ENCODE results near the gene PLXND1.
A peak's percentile ranks its signal among the peaks of the same experiment; 100 is the strongest.

PLXND1 gene

GRCh38 chr3:129622226-129622874 is 15.9 kb upstream of the PLXND1 start:
- Histone ChIP-seq H3K27me3 (no peaks in the 10 kb centered on the region), H3K4me1 (peaks cover 0 to 69% (median 35%) of the 10 kb centered on the region in 4 donors), H3K36me3 (no peaks in the 10 kb centered on the region), H3K9me3 (no peaks in the 10 kb centered on the region), H3K4me3 (no peak overlapping the region), H3K27ac (peak overlapping the region; percentile 96 to 98)
- no peak for TF ChIP-seq CTCF (IDR thresholded peaks at IDR 0.05)
- DNase-seq: peak in 1 of 2 donors; percentile 62
- intact Hi-C loops (cut with DNase I; ENCODE audit: low total_unique reads): no loop called here

GRCh38 chr3:129621626-129622225 is 15.2 kb upstream of the PLXND1 start:
- no peaks in the 10 kb centered on the region for H3K27me3 ChIP-seq
- H3K4me1 ChIP-seq: peaks cover 0 to 68% (median 34%) of the 10 kb centered on the region in 4 donors
- no peak overlapping the region for H3K4me3 ChIP-seq
- peak in 1 of 2 donors; percentile 16 for DNase-seq
- H3K9me3 ChIP-seq: no peaks in the 10 kb centered on the region
- H3K27ac ChIP-seq: no peak overlapping the region
- intact Hi-C loops (cut with DNase I; ENCODE audit: low total_unique reads): no loop called here
- no peak for TF ChIP-seq CTCF (IDR thresholded peaks at IDR 0.05)
- no peaks in the 10 kb centered on the region for H3K36me3 ChIP-seq

DNA sequence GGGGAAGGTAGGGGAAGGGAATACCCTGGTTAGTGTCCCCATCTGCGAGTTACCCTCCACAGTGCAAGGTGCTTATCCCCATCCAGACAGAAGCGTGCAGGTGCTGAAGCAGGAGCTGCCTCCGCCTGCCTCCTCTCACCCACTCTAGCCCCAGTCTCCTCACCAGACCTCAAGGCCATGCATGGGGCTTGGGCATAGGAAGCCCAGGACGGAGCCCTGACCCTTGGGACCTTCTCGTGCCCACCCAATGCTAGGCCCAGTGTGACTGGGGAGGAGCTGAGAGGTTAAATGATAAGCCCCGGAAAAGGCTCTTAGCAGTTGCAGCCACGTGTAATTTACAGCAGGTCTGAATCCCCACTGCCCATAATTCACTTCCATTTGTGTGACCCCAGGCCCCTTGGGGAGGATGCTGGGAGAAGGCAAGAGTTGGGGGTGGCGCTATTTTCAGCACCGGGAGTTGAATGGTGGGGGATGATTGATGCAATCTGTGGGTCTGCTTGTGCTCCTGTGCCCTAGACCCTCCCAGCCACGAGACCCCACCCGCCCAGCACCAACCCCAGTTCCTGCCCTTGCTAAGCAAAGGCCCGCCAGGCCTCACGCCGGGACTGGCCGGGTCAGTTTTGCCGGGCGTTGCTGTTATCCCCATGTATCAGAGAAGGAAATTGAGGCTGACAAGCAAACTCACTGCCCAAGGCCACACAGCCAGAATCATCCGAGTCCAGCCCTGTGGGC is 14.5 kb upstream of the PLXND1 start:
- TF ChIP-seq CTCF (IDR thresholded peaks at IDR 0.05): no peak
- no peak for DNase-seq
- Histone ChIP-seq H3K27me3 (no peaks in the 10 kb centered on the region), H3K4me3 (no peak overlapping the region), H3K27ac (no peak overlapping the region), H3K36me3 (no peaks in the 10 kb centered on the region), H3K9me3 (no peaks in the 10 kb centered on the region), H3K4me1 (peaks cover 0 to 68% (median 38%) of the 10 kb centered on the region in 4 donors)
- intact Hi-C loops (cut with DNase I; ENCODE audit: low total_unique reads): no loop called here

DNA sequence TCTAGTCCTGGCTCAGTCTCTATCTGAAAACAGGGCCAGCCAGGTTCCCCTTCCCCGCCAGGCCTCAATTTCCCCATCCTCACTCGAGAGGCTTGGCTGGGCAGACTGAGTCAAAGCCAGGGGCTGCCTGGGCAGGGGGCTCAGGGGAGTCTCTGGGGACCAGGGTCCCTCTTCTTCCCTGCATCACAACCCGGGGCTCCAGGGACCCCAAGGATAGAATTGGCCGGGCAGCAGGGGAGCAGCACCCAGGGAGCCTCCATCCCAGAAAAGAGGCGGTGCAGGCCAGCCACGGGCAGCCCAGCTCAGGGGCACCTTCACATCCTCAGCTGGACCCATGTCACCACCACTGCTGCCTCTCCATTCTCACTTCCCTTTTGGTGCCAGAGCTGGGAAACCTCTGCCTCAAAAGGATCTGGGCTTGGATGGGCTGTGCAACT is 13.3 kb upstream of the PLXND1 start:
- Histone ChIP-seq H3K4me3 (no peak overlapping the region), H3K36me3 (no peaks in the 10 kb centered on the region), H3K4me1 (peaks cover 0 to 68% (median 33%) of the 10 kb centered on the region in 4 donors), H3K27ac (no peak overlapping the region), H3K9me3 (no peaks in the 10 kb centered on the region), H3K27me3 (no peaks in the 10 kb centered on the region)
- peak in 1 of 2 donors; percentile 66 for DNase-seq
- no peak for TF ChIP-seq CTCF (IDR thresholded peaks at IDR 0.05)
- intact Hi-C loops (cut with DNase I; ENCODE audit: low total_unique reads): no loop called here

DNA sequence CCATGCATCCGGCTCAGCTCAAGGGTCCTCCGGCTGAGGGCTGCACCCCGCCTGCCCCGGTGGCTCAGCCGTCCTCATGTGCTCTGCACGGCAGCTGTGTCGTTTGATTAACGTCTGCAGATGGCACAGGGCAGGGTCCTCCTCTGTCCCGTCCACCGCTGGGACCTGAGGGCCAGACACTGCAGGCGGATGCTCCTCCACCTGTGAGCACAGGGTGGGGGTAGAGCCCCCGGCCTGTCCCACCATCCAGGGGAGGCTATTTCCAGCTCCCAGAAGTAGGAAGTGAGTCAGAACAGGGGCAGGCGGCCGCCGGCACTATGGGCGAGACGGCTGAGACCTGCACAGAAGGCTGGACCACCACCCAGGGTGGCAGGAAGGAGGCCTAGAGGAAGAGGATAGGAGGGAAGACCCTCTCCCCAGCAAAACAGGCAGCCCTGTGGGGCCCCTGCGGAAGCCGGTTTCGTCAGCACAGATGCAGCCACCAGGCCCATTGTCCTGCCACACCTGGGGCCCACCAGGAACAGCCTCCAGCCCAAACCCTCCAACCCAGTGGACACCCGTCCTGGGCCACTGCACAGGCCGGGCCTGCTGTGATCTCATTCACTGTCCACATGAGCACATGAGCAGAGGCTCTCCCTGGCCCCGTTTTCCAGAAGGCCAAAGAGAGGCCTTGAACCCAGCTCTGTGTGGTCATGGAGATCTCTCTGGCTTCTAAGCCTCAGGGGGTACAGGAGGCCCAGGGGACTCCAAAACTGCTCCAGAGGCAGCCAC is 12.6 kb upstream of the PLXND1 start:
- Histone ChIP-seq H3K27me3 (no peaks in the 10 kb centered on the region), H3K9me3 (no peaks in the 10 kb centered on the region), H3K4me3 (no peak overlapping the region), H3K36me3 (no peaks in the 10 kb centered on the region), H3K4me1 (peaks cover 0 to 65% (median 31%) of the 10 kb centered on the region in 4 donors), H3K27ac (no peak overlapping the region)
- peak in 1 of 2 donors; percentile 64 for DNase-seq
- intact Hi-C loops (cut with DNase I; ENCODE audit: low total_unique reads): no loop called here
- TF ChIP-seq CTCF (IDR thresholded peaks at IDR 0.05): no peak
